K562 (cell line): ENCODE results near the gene SKAP2. TPM values are rescaled to one million over a fixed set of nuclear protein-coding genes. Genes with fewer than 3 reads are reported as not detected.

Experiments used
- CBX2 ChIP-seq: fragments of 200-600 bp; sonication (generic); IDR thresholded peaks from one replicate; pipeline ENCODE4 v1.6.1; 2012; ENCODE audit warnings: mild to moderate bottlenecking, low read length, inconsistent platforms; ENCODE audit not compliant: insufficient read depth, poor library complexity, severe bottlenecking
- E2F3 ChIP-seq: fragments of 250-450 bp; sonication (Bioruptor Pico); IDR thresholded peaks from 2 replicates; pipeline ENCODE4 v1.4.0; 2020; ENCODE audit warnings: mild to moderate bottlenecking
- EP300 ChIP-seq: IDR thresholded peaks from 2 replicates; pipeline ENCODE4 v1.6.1; 2012; ENCODE audit warnings: low read length, improper control_type of control experiment
- FOXK2 ChIP-seq, 2 experiments: fragments of 450-650 bp; IDR thresholded peaks in 1 of 2; conservative IDR thresholded peaks in 1 of 2; 2 replicates each; pipeline ENCODE4 v1.6.1; 2016; ENCODE audit warnings: low read depth in 2 of 2, mild to moderate bottlenecking in 1 of 2
- HNRNPL ChIP-seq: fragments of 200-400 bp; formaldehyde crosslinking; IDR thresholded peaks from 2 replicates; pipeline ENCODE4 v1.6.1; 2017; ENCODE audit warnings: low read depth, mild to moderate bottlenecking, low read length
- MAFK ChIP-seq: IDR thresholded peaks from 2 replicates; pipeline ENCODE4 v1.6.1; 2011; ENCODE audit warnings: low read length, improper control_type of control experiment
- ZBTB7A ChIP-seq: IDR thresholded peaks from 2 replicates; pipeline ENCODE4 v1.6.1; 2011; ENCODE audit warnings: low read depth, mild to moderate bottlenecking, low read length, moderate library complexity, borderline replicate concordance; ENCODE audit not compliant: control insufficient read depth
- polyA plus RNA-seq, 8 experiments: library from polyadenylated mRNA; depleted of rRNA in 4 of 8; stranded (reverse) in 5 of 8; unstranded in 3 of 8; fragments of >200 nt; fragmentation: Nextera tagmentation in 2 of 8; fragmentation: Illumina TruSeq in 1 of 8; extraction: Ambion mirVana in 2 of 8; extraction: Trizol in 1 of 8; gene quantifications; 2 replicates each; pipeline versions ENCODE4 v1.2.1 to v1.2.3, GENCODE V29; 2011 to 2014; ENCODE audit warnings: inconsistent platforms in 1 of 8, missing spikeins in 1 of 8
- total RNA-seq, 7 experiments: library from RNA; depleted of rRNA in 6 of 7; stranded (reverse); fragments of >200 nt in 6 of 7; fragmentation: Illumina TruSeq in 2 of 7; extraction: Trizol in 2 of 7; gene quantifications; 2 replicates each; pipeline versions ENCODE4 v1.2.1 to v1.2.3, GENCODE V29; 2011 to 2021; ENCODE audit warnings: low replicate concordance in 1 of 7
- TF ChIP-seq, protein P1 (sequence below): fragments of 200-600 bp; sonication (generic); IDR thresholded peaks from one replicate; pipeline ENCODE4 v1.6.1; 2012; ENCODE audit warnings: mild to moderate bottlenecking, low read depth, low read length, inconsistent platforms

The SKAP2 gene
- total and polyA plus RNA-seq, 9 of the 15 experiments (the other 6 are each of a cell fraction or from before 2014, with no cell fraction given), result 4.2 to 11.7 (median 8.3) TPM

DNA sequence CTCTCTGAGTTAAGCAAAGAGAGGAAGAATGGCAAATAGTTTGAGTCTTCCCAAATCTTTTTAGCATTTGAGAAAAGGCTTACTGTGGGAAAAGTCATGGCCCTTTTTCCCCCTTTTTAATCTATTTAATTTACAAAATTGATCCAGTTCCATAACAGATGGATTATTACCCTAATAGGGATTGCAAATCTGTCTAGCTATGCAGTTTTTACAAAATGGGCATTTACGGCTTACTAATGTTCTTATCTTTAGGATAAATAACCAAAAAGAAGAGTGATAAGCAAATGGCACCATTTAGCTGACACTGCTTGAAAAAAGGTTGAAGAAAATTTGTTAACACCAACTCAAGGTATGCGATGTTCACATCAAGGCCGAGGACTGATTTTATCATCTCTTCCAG is 169.7 kb downstream of the SKAP2 start (continued):
- TF ChIP-seq, protein P1, sequence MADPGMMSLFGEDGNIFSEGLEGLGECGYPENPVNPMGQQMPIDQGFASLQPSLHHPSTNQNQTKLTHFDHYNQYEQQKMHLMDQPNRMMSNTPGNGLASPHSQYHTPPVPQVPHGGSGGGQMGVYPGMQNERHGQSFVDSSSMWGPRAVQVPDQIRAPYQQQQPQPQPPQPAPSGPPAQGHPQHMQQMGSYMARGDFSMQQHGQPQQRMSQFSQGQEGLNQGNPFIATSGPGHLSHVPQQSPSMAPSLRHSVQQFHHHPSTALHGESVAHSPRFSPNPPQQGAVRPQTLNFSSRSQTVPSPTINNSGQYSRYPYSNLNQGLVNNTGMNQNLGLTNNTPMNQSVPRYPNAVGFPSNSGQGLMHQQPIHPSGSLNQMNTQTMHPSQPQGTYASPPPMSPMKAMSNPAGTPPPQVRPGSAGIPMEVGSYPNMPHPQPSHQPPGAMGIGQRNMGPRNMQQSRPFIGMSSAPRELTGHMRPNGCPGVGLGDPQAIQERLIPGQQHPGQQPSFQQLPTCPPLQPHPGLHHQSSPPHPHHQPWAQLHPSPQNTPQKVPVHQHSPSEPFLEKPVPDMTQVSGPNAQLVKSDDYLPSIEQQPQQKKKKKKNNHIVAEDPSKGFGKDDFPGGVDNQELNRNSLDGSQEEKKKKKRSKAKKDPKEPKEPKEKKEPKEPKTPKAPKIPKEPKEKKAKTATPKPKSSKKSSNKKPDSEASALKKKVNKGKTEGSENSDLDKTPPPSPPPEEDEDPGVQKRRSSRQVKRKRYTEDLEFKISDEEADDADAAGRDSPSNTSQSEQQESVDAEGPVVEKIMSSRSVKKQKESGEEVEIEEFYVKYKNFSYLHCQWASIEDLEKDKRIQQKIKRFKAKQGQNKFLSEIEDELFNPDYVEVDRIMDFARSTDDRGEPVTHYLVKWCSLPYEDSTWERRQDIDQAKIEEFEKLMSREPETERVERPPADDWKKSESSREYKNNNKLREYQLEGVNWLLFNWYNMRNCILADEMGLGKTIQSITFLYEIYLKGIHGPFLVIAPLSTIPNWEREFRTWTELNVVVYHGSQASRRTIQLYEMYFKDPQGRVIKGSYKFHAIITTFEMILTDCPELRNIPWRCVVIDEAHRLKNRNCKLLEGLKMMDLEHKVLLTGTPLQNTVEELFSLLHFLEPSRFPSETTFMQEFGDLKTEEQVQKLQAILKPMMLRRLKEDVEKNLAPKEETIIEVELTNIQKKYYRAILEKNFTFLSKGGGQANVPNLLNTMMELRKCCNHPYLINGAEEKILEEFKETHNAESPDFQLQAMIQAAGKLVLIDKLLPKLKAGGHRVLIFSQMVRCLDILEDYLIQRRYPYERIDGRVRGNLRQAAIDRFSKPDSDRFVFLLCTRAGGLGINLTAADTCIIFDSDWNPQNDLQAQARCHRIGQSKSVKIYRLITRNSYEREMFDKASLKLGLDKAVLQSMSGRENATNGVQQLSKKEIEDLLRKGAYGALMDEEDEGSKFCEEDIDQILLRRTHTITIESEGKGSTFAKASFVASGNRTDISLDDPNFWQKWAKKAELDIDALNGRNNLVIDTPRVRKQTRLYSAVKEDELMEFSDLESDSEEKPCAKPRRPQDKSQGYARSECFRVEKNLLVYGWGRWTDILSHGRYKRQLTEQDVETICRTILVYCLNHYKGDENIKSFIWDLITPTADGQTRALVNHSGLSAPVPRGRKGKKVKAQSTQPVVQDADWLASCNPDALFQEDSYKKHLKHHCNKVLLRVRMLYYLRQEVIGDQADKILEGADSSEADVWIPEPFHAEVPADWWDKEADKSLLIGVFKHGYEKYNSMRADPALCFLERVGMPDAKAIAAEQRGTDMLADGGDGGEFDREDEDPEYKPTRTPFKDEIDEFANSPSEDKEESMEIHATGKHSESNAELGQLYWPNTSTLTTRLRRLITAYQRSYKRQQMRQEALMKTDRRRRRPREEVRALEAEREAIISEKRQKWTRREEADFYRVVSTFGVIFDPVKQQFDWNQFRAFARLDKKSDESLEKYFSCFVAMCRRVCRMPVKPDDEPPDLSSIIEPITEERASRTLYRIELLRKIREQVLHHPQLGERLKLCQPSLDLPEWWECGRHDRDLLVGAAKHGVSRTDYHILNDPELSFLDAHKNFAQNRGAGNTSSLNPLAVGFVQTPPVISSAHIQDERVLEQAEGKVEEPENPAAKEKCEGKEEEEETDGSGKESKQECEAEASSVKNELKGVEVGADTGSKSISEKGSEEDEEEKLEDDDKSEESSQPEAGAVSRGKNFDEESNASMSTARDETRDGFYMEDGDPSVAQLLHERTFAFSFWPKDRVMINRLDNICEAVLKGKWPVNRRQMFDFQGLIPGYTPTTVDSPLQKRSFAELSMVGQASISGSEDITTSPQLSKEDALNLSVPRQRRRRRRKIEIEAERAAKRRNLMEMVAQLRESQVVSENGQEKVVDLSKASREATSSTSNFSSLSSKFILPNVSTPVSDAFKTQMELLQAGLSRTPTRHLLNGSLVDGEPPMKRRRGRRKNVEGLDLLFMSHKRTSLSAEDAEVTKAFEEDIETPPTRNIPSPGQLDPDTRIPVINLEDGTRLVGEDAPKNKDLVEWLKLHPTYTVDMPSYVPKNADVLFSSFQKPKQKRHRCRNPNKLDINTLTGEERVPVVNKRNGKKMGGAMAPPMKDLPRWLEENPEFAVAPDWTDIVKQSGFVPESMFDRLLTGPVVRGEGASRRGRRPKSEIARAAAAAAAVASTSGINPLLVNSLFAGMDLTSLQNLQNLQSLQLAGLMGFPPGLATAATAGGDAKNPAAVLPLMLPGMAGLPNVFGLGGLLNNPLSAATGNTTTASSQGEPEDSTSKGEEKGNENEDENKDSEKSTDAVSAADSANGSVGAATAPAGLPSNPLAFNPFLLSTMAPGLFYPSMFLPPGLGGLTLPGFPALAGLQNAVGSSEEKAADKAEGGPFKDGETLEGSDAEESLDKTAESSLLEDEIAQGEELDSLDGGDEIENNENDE, result no peak
- TF ChIP-seq EP300, result no peak
- TF ChIP-seq FOXK2 (conservative IDR thresholded peaks at IDR 0.05 in 1 of 2, IDR thresholded peaks at IDR 0.05 in 1 of 2; ENCODE audit: low read depth in 2 of 2), result no peak
- TF ChIP-seq HNRNPL, result no peak
- no peak for TF ChIP-seq CBX2
- TF ChIP-seq MAFK, result no peak
- TF ChIP-seq ZBTB7A, result no peak
- TF ChIP-seq E2F3 (CRISPR knock-in tag), result no peak
